ENCODE measurements around the gene UMODL1. TPM values are rescaled to one million over a fixed set of nuclear protein-coding genes. Genes with fewer than 3 reads are reported as not detected.

Gene UMODL1
- total RNA-seq, 2 experiments from 2014 or later, result 7.4 to 12.3 TPM

DNA sequence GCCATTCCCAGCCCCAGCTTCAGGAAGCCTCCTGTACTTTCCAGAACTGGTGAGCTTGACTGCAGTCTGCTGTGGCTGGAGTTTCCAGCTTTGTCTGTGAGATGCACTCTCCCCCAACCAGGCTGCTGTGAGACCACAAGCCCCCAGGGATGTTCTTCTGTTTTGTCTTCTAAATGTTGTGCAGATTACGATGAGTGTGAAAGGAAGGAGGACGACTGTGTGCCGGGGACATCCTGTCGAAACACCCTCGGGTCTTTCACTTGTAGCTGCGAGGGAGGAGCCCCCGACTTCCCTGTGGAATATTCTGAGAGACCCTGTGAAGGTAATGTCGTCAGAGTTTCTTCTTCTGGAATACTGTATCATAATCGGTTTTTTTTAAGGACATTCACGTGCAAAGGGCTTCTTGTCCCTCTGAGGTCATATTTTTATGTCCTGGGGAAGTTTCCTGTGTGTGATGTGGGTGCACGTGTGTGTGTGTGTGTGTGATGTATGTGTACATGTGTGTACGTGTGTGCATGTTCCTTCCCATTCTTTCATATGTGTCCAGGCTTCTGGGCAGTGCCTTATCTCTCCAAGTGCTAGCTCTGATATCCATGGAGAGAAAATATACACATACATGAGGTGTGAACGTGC is 49.9 kb downstream of the UMODL1 start:
- H3K4me1 ChIP-seq (ENCODE audit: insufficient read depth, low read length, poor library complexity, severe bottlenecking), result peaks cover 97% of the 10 kb centered on the region
- H3K9me2 ChIP-seq (ENCODE audit: insufficient read depth, low read length), result no peaks in the 10 kb centered on the region
- H3K4me2 ChIP-seq (ENCODE audit: low read length), result peak overlapping the region; percentile 82
- peak overlapping the region; percentile 45; the same call in 1 of the 2 replicates for H2AFZ ChIP-seq (ENCODE audit: low read length)
- no TSS peak for BruUV-seq (replicated peaks)
- peak overlapping the region; percentile 67 for H3K4me3 ChIP-seq (ENCODE audit: low read depth, low read length, poor library complexity, severe bottlenecking)
- CTCF ChIA-PET (ENCODE audit: unreplicated experiment), result interaction anchor here (0.5 to 1.0 kb wide), 3 partner anchors 13 to 262 kb away, joined by 3 to 7 read pairs (median 4); no protein-coding TSS in a partner anchor
- no peaks in the 10 kb centered on the region for H4K20me1 ChIP-seq (ENCODE audit: insufficient read depth, low read length)
- no peak for TF ChIP-seq EZH2phosphoT487 (IDR thresholded peaks at IDR 0.05; ENCODE audit: borderline replicate concordance, low read depth, low read length)
- TF ChIP-seq CTCF (conservative IDR thresholded peaks at IDR 0.05; ENCODE audit: low read length), result no peak
- peaks cover 2% of the 10 kb centered on the region; the same call in 1 of the 2 replicates for H3K36me3 ChIP-seq (ENCODE audit: insufficient read depth, low read length)
- peak overlapping the region; percentile 93 for H3K27ac ChIP-seq (ENCODE audit: low read depth, low read length, poor library complexity, severe bottlenecking)
- H3K9me3 ChIP-seq (ENCODE audit: low read length), result no peaks in the 10 kb centered on the region
- H3K79me2 ChIP-seq (ENCODE audit: insufficient read depth, low read depth, low read length), result peaks cover 19% of the 10 kb centered on the region; the same call in 1 of the 2 replicates
- intact Hi-C loops (cut with micrococcal nuclease; ENCODE audit: unreplicated experiment), result no loop called here
- peak; percentile 86 for DNase-seq (ENCODE audit: low spot score)
- POLR2A ChIA-PET, result interaction anchor here (0.5 to 4.9 kb wide), 11 partner anchors 8 to 414 kb away, joined by 3 to 23 read pairs (median 3); no protein-coding TSS in a partner anchor

DNA sequence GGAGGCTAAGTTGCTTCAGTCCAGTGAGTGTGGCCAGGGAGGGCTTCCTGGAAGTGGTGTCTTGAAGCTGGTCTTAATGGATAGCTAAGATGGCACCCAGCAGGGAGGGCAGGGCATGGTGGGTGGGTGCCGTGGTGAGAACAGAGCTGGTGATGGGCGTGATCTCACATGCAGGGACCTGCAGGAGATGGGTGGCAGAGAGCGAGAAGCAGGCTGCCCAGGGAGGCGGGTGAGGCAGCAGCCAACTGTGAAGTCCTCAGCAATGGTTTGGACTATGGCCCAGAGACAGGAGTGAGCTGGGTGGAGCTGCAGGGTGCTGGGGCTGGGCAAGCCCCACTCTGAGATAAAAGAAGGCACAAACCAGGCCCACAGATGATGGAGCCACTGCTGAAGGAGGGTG is 50.7 kb downstream of the UMODL1 start:
- Histone ChIP-seq H3K9me2 (ENCODE audit: insufficient read depth, low read length) (no peaks in the 10 kb centered on the region), H3K79me2 (ENCODE audit: insufficient read depth, low read depth, low read length) (peaks cover 19% of the 10 kb centered on the region; the same call in 1 of the 2 replicates), H3K4me2 (ENCODE audit: low read length) (peak overlapping the region; percentile 82), H3K4me3 (ENCODE audit: low read depth, low read length, poor library complexity, severe bottlenecking) (peak overlapping the region; percentile 67), H3K4me1 (ENCODE audit: insufficient read depth, low read length, poor library complexity, severe bottlenecking) (peaks cover 91% of the 10 kb centered on the region), H3K36me3 (ENCODE audit: insufficient read depth, low read length) (peaks cover 10% of the 10 kb centered on the region), H4K20me1 (ENCODE audit: insufficient read depth, low read length) (no peaks in the 10 kb centered on the region), H2AFZ (ENCODE audit: low read length) (no peak overlapping the region), H3K27ac (ENCODE audit: low read depth, low read length, poor library complexity, severe bottlenecking) (peak overlapping the region; percentile 93), H3K9me3 (ENCODE audit: low read length) (no peaks in the 10 kb centered on the region)
- TF ChIP-seq CTCF (conservative IDR thresholded peaks at IDR 0.05; ENCODE audit: low read length) (no peak), EZH2phosphoT487 (IDR thresholded peaks at IDR 0.05; ENCODE audit: borderline replicate concordance, low read depth, low read length) (no peak)
- no TSS peak for BruUV-seq (replicated peaks)
- CTCF ChIA-PET (ENCODE audit: unreplicated experiment), result no interaction called here
- no peak for DNase-seq (ENCODE audit: low spot score)
- intact Hi-C loops (cut with micrococcal nuclease; ENCODE audit: unreplicated experiment), result no loop called here
- POLR2A ChIA-PET, result interaction anchor here (0.6 to 1.5 kb wide), 4 partner anchors 9 to 413 kb away, joined by 3 to 5 read pairs (median 3); no protein-coding TSS in a partner anchor

DNA sequence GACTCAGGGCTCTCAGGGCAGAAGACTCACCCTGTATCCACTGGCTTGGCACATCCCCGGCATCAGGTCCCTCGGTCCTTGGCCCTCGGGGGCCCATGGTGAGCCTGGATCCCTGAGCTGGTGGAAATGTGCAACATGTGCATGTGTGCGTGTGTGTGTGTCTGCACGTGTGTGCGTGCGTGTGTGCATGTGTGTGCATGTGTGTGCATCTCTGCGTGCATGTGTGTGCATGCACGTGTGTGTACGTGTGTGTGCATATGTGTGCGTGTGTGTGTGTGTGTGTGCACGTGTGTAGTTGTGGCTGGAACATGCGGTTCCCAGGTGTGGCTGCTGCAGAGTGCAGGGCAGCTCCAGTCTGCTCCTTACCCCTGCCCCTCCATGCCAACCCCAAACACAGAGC is 51.3 kb downstream of the UMODL1 start:
- peak overlapping the region; percentile 82 for H3K4me2 ChIP-seq (ENCODE audit: low read length)
- no peak for DNase-seq (ENCODE audit: low spot score)
- H2AFZ ChIP-seq (ENCODE audit: low read length), result no peak overlapping the region
- peaks cover 19% of the 10 kb centered on the region; the same call in 1 of the 2 replicates for H3K79me2 ChIP-seq (ENCODE audit: insufficient read depth, low read depth, low read length)
- no peaks in the 10 kb centered on the region for H3K9me2 ChIP-seq (ENCODE audit: insufficient read depth, low read length)
- no peaks in the 10 kb centered on the region for H4K20me1 ChIP-seq (ENCODE audit: insufficient read depth, low read length)
- POLR2A ChIA-PET, result interaction anchor here (0.7 kb wide), 1 partner anchor 9 kb away, joined by 3 read pairs; no protein-coding TSS in a partner anchor
- no TSS peak for BruUV-seq (replicated peaks)
- H3K4me3 ChIP-seq (ENCODE audit: low read depth, low read length, poor library complexity, severe bottlenecking), result peak overlapping the region; percentile 67
- TF ChIP-seq EZH2phosphoT487 (IDR thresholded peaks at IDR 0.05; ENCODE audit: borderline replicate concordance, low read depth, low read length) (no peak), CTCF (conservative IDR thresholded peaks at IDR 0.05; ENCODE audit: low read length) (no peak)
- no peak overlapping the region for H3K27ac ChIP-seq (ENCODE audit: low read depth, low read length, poor library complexity, severe bottlenecking)
- H3K9me3 ChIP-seq (ENCODE audit: low read length), result no peaks in the 10 kb centered on the region
- intact Hi-C loops (cut with micrococcal nuclease; ENCODE audit: unreplicated experiment), result no loop called here
- CTCF ChIA-PET (ENCODE audit: unreplicated experiment), result interaction anchor here (0.8 kb wide), 1 partner anchor 14 kb away, joined by 3 read pairs; no protein-coding TSS in a partner anchor
- peaks cover 16% of the 10 kb centered on the region for H3K36me3 ChIP-seq (ENCODE audit: insufficient read depth, low read length)
- peaks cover 85% of the 10 kb centered on the region for H3K4me1 ChIP-seq (ENCODE audit: insufficient read depth, low read length, poor library complexity, severe bottlenecking)

Measured in OCI-LY7 (cell line).